ENCODE data around the gene MYEOV.

The MYEOV gene

DNA sequence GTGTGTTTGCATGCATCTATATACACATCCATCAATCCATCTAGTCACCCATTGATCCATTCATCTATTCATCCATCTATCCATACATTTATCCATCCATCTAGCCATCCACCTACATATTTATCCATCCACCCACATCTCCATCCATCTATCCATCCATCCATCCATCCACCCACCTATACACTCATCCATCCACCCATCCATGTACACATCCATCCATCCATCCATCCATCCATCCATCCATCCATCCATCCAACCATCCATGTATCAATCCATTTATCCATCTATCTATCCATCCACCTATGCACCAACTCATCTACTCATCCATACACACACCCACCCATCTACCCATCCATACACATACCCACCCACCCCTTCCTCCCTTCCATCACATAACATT, 18.8 kb upstream of the MYEOV start:
- no peak for DNase-seq (ENCODE audit: low read depth, low spot score)
- H3K27me3 ChIP-seq (ENCODE audit: control insufficient read depth, insufficient read depth, low read length) = no peaks in the 10 kb centered on the region
- no peaks in the 10 kb centered on the region for H3K36me3 ChIP-seq (ENCODE audit: control insufficient read depth, insufficient read depth, low read length)
- H3K27ac ChIP-seq (ENCODE audit: low read length) = no peak overlapping the region
- H3K9me3 ChIP-seq (ENCODE audit: control insufficient read depth, insufficient read depth, low read length) = no peaks in the 10 kb centered on the region
- H3K4me1 ChIP-seq (ENCODE audit: control insufficient read depth, insufficient read depth, low read length) = no peaks in the 10 kb centered on the region
- no peak overlapping the region for H3K4me3 ChIP-seq (ENCODE audit: low read length)

DNA sequence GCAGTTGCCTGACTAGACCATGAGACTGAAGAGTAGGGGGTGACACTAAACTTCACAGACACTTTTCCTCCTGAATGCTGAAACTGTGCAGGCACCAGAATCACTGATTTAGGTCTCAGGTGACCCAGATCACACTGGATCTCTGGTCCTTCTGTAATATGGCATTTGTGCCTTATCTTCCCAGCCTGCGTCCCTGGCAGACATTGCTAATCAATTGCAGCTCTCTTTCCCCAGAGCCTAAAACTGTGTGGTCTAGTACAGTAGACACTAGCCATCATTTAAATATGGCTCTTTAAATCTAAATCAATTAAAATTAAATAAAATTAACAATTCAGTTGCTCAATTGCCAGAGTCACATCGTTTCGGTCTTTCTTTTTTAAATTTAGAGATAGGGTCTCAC, 17.8 kb upstream of the MYEOV start:
- no peak for DNase-seq (ENCODE audit: low read depth, low spot score)
- Histone ChIP-seq H3K4me1 (ENCODE audit: control insufficient read depth, insufficient read depth, low read length) (no peaks in the 10 kb centered on the region), H3K4me3 (ENCODE audit: low read length) (no peak overlapping the region), H3K36me3 (ENCODE audit: control insufficient read depth, insufficient read depth, low read length) (no peaks in the 10 kb centered on the region), H3K27ac (ENCODE audit: low read length) (no peak overlapping the region), H3K9me3 (ENCODE audit: control insufficient read depth, insufficient read depth, low read length) (no peaks in the 10 kb centered on the region), H3K27me3 (ENCODE audit: control insufficient read depth, insufficient read depth, low read length) (no peaks in the 10 kb centered on the region)
- no CpG with 5 or more reads among the region's 3 CpGs for WGBS (ENCODE audit: insufficient coverage, insufficient read length)

DNA sequence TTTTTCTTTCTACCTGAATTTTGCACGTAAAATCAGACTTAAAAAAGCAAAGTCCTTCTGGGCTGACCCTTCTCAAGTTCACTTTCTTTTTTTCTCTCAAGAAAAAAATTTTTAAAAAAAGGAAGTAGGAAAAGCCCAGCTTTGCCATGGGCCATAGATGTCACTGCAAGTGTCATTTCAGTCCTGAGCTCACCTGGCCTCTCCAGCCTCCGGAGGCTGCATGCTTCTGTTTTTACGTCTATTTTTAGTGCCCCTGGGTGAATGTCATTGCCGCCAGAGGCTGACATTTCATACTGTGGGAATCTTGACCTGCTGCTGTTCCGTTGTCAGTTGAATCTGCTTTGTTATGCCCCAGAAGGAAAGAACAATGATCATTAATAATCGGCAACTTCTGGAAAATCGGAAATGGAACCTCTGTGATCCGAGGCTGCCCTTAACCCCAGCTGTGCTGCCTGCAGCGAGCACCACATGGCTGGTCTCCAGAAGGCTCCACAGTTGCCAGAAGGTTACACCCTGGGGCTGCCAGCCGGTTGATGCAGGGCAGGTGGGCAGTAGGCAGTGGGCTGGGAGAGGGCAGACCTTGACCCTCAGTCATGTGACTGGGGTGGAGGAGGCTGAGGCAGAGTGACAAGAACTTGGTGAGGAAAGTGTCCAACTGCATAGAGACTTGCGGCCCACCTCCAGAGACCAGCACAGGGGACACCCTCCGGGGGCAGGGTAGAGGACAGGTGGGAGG, 16.7 kb upstream of the MYEOV start:
- H3K9me3 ChIP-seq (ENCODE audit: control insufficient read depth, insufficient read depth, low read length) = no peaks in the 10 kb centered on the region
- no peaks in the 10 kb centered on the region for H3K36me3 ChIP-seq (ENCODE audit: control insufficient read depth, insufficient read depth, low read length)
- no peak overlapping the region for H3K27ac ChIP-seq (ENCODE audit: low read length)
- no CpG with 5 or more reads among the region's 12 CpGs for WGBS (ENCODE audit: insufficient coverage, insufficient read length)
- no peaks in the 10 kb centered on the region for H3K27me3 ChIP-seq (ENCODE audit: control insufficient read depth, insufficient read depth, low read length)
- no peak for DNase-seq (ENCODE audit: low read depth, low spot score)
- no peaks in the 10 kb centered on the region for H3K4me1 ChIP-seq (ENCODE audit: control insufficient read depth, insufficient read depth, low read length)
- H3K4me3 ChIP-seq (ENCODE audit: low read length) = no peak overlapping the region

GRCh38 chr11:69278091-69278867, 15.7 kb upstream of the MYEOV start:
- H3K9me3 ChIP-seq (ENCODE audit: control insufficient read depth, insufficient read depth, low read length) = no peaks in the 10 kb centered on the region
- WGBS (ENCODE audit: insufficient coverage, insufficient read length) = no CpG with 5 or more reads among the region's 12 CpGs

GRCh38 chr11:69280451-69280850, 13.5 kb upstream of the MYEOV start:
- Histone ChIP-seq H3K27me3 (ENCODE audit: control insufficient read depth, insufficient read depth, low read length) (no peaks in the 10 kb centered on the region), H3K9me3 (ENCODE audit: control insufficient read depth, insufficient read depth, low read length) (no peaks in the 10 kb centered on the region), H3K4me1 (ENCODE audit: control insufficient read depth, insufficient read depth, low read length) (no peaks in the 10 kb centered on the region), H3K4me3 (ENCODE audit: low read length) (no peak overlapping the region), H3K27ac (ENCODE audit: low read length) (no peak overlapping the region), H3K36me3 (ENCODE audit: control insufficient read depth, insufficient read depth, low read length) (no peaks in the 10 kb centered on the region)
- no peak for DNase-seq (ENCODE audit: low read depth, low spot score)
- WGBS (ENCODE audit: insufficient coverage, insufficient read length) = no CpG with 5 or more reads among the region's 2 CpGs

More at GRCh38 chr11:69278091-69278867, 15.7 kb upstream of the MYEOV start:
- Histone ChIP-seq H3K4me1 (ENCODE audit: control insufficient read depth, insufficient read depth, low read length) (no peaks in the 10 kb centered on the region), H3K4me3 (ENCODE audit: low read length) (no peak overlapping the region), H3K36me3 (ENCODE audit: control insufficient read depth, insufficient read depth, low read length) (no peaks in the 10 kb centered on the region), H3K27ac (ENCODE audit: low read length) (no peak overlapping the region), H3K27me3 (ENCODE audit: control insufficient read depth, insufficient read depth, low read length) (no peaks in the 10 kb centered on the region)
- no peak for DNase-seq (ENCODE audit: low read depth, low spot score)

DNA sequence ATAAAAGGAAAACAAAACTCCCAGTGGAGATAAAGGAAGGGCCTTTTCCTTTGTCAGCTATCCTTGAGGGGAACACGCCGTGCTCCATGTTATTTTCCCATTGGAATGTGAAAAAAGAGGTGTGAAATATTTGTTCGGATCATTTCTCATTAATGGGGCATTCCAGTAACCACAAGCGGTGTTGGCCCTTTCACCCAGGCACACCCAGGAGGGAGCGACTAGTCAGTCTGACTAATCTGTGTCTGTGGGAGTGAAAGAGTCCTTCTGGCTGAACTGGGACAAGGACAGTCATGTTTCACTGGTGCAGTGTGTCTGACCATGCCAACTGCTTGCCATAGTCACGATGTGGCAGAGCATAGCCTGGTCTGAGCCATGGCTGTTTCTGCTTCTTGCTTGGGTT, 13.0 kb upstream of the MYEOV start:
- no peak for DNase-seq (ENCODE audit: low read depth, low spot score)
- WGBS (ENCODE audit: insufficient coverage, insufficient read length) = no CpG with 5 or more reads among the region's 6 CpGs
- H3K27ac ChIP-seq (ENCODE audit: low read length) = no peak overlapping the region

GRCh38 chr11:69283446-69283845, 10.5 kb upstream of the MYEOV start:
- Histone ChIP-seq H3K4me3 (ENCODE audit: low read length) (no peak overlapping the region), H3K36me3 (ENCODE audit: control insufficient read depth, insufficient read depth, low read length) (no peaks in the 10 kb centered on the region), H3K27me3 (ENCODE audit: control insufficient read depth, insufficient read depth, low read length) (no peaks in the 10 kb centered on the region), H3K9me3 (ENCODE audit: control insufficient read depth, insufficient read depth, low read length) (no peaks in the 10 kb centered on the region), H3K27ac (ENCODE audit: low read length) (no peak overlapping the region), H3K4me1 (ENCODE audit: control insufficient read depth, insufficient read depth, low read length) (peaks cover 7% of the 10 kb centered on the region; the same call in 1 of the 2 replicates)
- no peak for DNase-seq (ENCODE audit: low read depth, low spot score)
- WGBS (ENCODE audit: insufficient coverage, insufficient read length) = no CpG with 5 or more reads among the region's 10 CpGs

More for the DNA sequence above, 13.0 kb upstream of the MYEOV start:
- no peaks in the 10 kb centered on the region for H3K4me1 ChIP-seq (ENCODE audit: control insufficient read depth, insufficient read depth, low read length)
- H3K36me3 ChIP-seq (ENCODE audit: control insufficient read depth, insufficient read depth, low read length) = no peaks in the 10 kb centered on the region
- H3K27me3 ChIP-seq (ENCODE audit: control insufficient read depth, insufficient read depth, low read length) = no peaks in the 10 kb centered on the region
- H3K9me3 ChIP-seq (ENCODE audit: control insufficient read depth, insufficient read depth, low read length) = no peaks in the 10 kb centered on the region
- no peak overlapping the region for H3K4me3 ChIP-seq (ENCODE audit: low read length)

DNA sequence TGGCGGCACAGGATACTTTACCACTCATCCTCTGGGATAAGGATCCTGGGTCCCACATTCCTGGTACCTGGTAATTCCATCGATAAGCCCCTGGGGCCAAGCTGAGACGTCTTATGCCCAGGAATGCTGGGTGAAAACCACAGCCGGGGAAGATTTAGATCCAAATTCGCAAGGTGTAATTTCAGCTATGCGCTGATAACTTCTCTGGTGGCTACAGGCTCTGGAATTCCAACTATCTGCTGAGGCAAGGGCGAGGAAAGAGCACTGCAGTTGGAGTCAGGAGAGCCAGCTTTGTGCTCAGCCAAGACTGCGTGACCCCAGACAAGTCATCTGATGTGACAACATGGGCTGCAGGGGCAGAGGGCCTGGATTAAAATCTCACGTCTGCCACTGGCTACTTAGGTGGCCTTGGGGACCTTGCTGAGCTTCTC, 9.9 kb upstream of the MYEOV start:
- WGBS (ENCODE audit: insufficient coverage, insufficient read length) = no CpG with 5 or more reads among the region's 9 CpGs
- peaks cover 7% of the 10 kb centered on the region; the same call in 1 of the 2 replicates for H3K4me1 ChIP-seq (ENCODE audit: control insufficient read depth, insufficient read depth, low read length)
- no peak overlapping the region for H3K27ac ChIP-seq (ENCODE audit: low read length)

GRCh38 chr11:69285091-69285490, 8.9 kb upstream of the MYEOV start:
- DNase-seq (ENCODE audit: low read depth, low spot score) = no peak
- no CpG with 5 or more reads among the region's 11 CpGs for WGBS (ENCODE audit: insufficient coverage, insufficient read length)
- Histone ChIP-seq H3K9me3 (ENCODE audit: control insufficient read depth, insufficient read depth, low read length) (no peaks in the 10 kb centered on the region), H3K36me3 (ENCODE audit: control insufficient read depth, insufficient read depth, low read length) (no peaks in the 10 kb centered on the region), H3K4me3 (ENCODE audit: low read length) (no peak overlapping the region), H3K4me1 (ENCODE audit: control insufficient read depth, insufficient read depth, low read length) (peaks cover 7% of the 10 kb centered on the region; the same call in 1 of the 2 replicates), H3K27ac (ENCODE audit: low read length) (no peak overlapping the region), H3K27me3 (ENCODE audit: control insufficient read depth, insufficient read depth, low read length) (no peaks in the 10 kb centered on the region)

More for the DNA sequence above, 9.9 kb upstream of the MYEOV start:
- Histone ChIP-seq H3K4me3 (ENCODE audit: low read length) (no peak overlapping the region), H3K36me3 (ENCODE audit: control insufficient read depth, insufficient read depth, low read length) (no peaks in the 10 kb centered on the region), H3K9me3 (ENCODE audit: control insufficient read depth, insufficient read depth, low read length) (no peaks in the 10 kb centered on the region), H3K27me3 (ENCODE audit: control insufficient read depth, insufficient read depth, low read length) (no peaks in the 10 kb centered on the region)
- DNase-seq (ENCODE audit: low read depth, low spot score) = no peak

DNA sequence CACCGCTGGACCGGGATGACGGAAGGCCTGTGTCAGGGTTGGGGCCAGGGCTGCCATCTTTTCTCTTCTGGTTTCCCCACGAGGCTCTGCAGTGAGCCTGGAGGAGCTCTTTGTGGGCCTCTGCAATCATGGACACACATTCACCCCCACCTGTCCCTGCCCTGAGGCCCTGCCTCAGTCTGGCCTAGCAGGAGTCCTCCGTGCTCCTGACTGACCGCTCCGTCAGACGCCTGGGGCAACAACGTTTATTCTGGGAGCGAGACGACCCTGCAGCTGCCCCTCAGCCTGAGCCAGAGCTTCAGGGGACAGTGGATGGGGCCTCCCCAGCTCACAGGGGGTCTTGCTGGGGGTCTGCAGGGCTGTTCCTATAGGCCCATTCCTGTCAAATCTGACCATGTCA, 8.2 kb upstream of the MYEOV start:
- Histone ChIP-seq H3K36me3 (ENCODE audit: control insufficient read depth, insufficient read depth, low read length) (no peaks in the 10 kb centered on the region), H3K27me3 (ENCODE audit: control insufficient read depth, insufficient read depth, low read length) (no peaks in the 10 kb centered on the region), H3K9me3 (ENCODE audit: control insufficient read depth, insufficient read depth, low read length) (no peaks in the 10 kb centered on the region), H3K4me3 (ENCODE audit: low read length) (no peak overlapping the region), H3K27ac (ENCODE audit: low read length) (no peak overlapping the region), H3K4me1 (ENCODE audit: control insufficient read depth, insufficient read depth, low read length) (peaks cover 7% of the 10 kb centered on the region; the same call in 1 of the 2 replicates)
- WGBS (ENCODE audit: insufficient coverage, insufficient read length) = no CpG with 5 or more reads among the region's 11 CpGs
- no peak for DNase-seq (ENCODE audit: low read depth, low spot score)

Measured in iPS DF 6.9 (cell line).